ENCODE measurements around the gene EMX2.

The EMX2 gene

GRCh38 chr10:117544711-117545140, 2.2 kb downstream of the EMX2 start:
- DNase-seq (ENCODE audit: low read depth) = no peak

DNA sequence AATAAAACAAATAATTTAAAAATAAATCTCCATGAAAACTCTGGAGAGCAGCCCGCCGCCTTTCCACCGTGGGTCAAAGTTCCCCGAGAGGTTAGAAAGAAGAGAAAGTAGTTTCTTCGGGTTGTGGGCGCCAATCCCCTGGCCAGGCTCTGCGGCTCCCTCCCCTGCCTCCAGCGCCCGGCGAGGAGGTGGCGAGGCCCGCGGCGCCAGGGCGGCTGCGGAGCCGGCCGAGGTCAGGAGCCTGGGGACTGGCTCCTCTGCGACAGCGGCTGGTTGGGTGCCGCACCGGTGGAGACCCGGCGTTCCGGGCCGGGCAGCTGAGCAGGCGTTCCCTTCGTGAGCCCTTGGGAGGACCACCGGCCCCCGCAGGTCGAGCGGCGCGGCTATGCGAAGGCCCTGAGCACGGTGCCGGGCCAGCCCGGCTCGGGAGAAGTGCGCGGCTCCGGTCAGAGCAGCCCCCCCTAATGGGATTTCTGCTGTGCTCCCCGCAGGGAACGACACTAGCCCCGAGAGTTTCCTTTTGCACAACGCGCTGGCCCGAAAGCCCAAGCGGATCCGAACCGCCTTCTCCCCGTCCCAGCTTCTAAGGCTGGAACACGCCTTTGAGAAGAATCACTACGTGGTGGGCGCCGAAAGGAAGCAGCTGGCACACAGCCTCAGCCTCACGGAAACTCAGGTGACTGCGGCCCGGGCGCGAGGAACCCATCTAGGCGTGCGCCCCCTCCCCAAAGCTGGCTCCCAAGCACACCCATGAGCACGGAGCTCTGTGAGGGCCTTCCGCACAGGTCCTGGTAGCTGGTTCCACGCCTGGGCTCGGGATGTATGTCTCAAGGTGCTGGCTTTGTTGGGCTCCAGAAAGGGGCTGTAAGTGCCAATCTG, 2.8 kb downstream of the EMX2 start:
- no peak for DNase-seq (ENCODE audit: low read depth)

DNA sequence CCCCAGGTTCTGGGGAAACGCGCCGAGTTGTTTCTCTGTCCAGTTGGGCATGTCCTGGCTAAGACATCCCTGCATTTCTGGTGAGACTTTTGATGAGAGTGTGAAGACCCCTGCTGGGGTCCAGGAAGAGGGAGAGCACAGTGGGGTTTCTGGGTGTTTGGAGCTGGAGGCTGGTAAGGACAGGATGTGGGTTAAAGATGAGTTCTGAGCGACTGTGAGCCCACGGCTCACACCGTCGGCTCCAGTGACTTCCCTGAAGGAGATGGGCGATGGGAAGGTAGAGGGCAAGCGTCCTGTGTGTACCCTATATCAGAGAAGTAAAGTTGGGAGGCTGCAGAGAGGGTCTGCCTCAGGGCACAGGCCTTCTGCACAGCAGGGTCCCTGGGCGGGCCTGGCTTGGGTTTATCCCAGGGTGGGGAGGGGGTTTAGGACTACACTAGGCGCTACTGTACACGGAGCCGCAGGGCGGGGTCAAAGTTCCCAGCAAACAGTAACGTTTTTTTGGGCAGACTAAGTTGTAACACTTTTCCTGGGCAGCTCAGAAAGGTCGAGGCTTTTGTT, 3.6 kb downstream of the EMX2 start:
- no peak for DNase-seq (ENCODE audit: low read depth)

DNA sequence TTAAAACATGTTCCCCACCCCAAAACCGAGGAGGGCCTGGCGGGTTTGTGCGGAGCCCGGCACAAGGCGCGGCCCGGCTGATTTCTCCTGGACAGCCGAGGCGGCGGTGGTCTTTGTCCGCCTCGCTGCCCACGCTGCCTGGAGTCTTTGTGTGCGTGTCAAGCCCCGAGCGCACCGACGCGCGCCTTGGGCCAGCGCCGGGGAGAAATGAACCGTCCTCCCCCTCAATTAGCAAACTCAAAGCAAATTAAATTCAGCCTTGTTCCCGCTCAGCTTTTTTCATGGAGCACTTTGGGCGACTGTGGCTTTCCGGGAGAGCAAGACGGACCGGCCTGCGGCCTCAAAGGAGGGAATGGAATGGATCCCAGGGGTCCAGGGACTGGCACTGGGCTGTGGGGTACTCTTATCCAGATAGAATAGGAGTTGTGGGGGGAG, 4.1 kb downstream of the EMX2 start:
- no peak for DNase-seq (ENCODE audit: low read depth)

- DNase-seq (ENCODE audit: low read depth) = no peak
These were observed 4.6 kb downstream of the EMX2 start for GRCh38 chr10:117547016-117547715.

DNA sequence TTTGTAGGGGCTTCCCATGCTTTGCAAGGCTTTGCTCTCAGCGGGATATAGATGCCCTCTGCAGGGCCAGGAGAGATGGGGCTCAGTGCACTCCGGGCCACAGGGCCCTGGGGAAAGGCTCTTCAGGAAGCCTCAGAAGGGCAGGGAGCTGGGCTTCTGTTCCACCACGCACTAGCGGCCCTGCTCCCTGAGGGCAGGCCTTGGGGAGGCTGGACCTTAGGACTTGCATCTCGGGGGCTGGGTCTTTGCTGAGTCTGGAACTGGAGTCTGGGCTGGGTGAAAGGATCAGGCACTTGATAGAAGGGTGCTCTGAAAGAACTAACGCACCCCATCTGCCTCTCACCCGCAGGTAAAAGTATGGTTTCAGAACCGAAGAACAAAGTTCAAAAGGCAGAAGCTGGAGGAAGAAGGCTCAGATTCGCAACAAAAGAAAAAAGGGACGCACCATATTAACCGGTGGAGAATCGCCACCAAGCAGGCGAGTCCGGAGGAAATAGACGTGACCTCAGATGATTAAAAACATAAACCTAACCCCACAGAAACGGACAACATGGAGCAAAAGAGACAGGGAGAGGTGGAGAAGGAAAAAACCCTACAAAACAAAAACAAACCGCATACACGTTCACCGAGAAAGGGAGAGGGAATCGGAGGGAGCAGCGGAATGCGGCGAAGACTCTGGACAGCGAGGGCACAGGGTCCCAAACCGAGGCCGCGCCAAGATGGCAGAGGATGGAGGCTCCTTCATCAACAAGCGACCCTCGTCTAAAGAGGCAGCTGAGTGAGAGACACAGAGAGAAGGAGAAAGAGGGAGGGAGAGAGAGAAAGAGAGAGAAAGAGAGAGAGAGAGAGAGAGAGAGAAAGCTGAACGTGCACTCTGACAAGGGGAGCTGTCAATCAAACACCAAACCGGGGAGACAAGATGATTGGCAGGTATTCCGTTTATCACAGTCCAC, 5.4 kb downstream of the EMX2 start:
- no peak for DNase-seq (ENCODE audit: low read depth)

GRCh38 chr10:117549100-117549585, 6.6 kb downstream of the EMX2 start:
- no peak for DNase-seq (ENCODE audit: low read depth)

GRCh38 chr10:117550076-117550475, 7.5 kb downstream of the EMX2 start:
- DNase-seq (ENCODE audit: low read depth) = no peak

DNA sequence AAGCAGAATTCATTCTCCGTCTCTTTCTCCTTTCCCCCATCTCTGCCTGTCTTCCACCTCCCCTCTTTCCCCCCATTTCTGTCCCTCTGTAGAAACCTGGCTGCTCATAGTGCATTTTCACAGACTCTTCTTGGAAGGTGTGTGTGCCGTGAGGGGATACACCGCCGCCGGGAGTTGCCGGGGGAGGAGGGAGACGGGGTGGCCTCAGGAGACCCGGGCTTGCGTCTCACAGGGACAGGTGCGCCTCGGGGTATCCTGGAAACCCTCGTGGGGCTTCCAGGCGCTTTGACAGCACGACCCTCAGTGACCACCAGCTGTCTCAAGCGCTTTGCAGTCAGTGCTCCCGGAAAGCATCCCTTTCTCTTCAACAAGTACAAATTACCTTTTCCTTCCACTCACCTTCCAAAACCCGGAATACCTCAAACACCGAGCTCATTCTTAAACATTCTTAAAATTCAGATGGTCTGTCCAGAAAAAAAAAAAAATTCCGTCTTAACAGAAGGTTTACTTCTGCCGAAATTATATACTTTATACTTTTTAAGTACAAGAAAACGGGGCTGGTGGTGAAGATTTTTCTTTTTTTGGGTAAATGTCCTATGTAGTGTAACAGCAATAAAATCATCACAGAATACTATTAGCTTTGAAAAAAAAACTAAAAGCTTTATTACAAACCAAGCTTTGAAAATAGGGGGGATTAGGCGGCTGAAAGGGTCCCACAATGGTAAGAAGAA, 8.2 kb downstream of the EMX2 start:
- DNase-seq (ENCODE audit: low read depth) = no peak

GRCh38 chr10:117551330-117552155, 9.0 kb downstream of the EMX2 start:
- DNase-seq (ENCODE audit: low read depth) = no peak

DNA sequence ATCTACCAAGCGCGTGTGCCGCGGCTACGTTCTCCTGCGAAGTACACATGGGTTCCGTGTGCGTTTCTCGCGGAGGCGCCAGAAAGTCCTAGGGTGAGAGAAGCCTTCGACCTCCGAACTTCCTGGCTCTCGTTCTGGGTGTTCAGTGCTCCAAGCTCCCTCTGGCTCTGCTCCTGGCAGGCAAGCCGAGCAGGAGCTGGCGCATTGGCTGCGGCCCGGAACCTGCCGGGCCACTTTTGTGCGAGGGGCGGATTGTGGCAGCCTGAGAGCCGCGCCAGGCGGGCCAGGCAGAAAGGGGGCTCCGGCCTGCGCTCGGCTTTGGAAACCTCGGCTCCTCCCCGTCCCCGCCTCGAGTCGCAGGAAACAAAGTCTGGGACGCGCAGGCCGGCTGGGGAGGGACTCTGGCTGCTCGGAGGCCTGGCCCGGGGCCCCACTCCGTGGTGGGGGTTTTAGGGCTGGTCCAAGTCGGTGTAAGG, 9.6 kb downstream of the EMX2 start:
- DNase-seq (ENCODE audit: low read depth) = no peak

DNA sequence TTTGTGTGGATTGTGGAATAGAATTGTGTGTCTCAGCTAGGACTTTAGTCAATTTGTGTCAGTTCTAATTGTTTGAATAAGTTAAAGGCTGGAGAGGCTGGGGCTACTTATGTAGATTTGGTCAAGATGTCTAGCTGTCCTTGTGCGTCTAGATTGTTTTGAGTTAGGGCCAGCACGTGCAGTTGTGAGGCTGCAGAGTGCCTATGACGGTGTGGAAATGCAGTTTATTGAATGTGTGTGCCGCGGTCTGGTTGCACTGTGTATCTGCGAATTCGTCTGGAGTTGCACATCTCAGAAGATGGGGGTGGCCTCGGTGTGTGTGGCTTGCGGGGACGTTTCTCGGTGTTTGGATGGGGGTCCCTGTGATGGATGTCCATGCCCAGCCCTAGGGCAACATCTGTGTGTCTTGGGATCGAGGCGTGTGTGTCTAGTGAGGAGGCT, 10.2 kb downstream of the EMX2 start:
- DNase-seq (ENCODE audit: low read depth) = no peak

DNA sequence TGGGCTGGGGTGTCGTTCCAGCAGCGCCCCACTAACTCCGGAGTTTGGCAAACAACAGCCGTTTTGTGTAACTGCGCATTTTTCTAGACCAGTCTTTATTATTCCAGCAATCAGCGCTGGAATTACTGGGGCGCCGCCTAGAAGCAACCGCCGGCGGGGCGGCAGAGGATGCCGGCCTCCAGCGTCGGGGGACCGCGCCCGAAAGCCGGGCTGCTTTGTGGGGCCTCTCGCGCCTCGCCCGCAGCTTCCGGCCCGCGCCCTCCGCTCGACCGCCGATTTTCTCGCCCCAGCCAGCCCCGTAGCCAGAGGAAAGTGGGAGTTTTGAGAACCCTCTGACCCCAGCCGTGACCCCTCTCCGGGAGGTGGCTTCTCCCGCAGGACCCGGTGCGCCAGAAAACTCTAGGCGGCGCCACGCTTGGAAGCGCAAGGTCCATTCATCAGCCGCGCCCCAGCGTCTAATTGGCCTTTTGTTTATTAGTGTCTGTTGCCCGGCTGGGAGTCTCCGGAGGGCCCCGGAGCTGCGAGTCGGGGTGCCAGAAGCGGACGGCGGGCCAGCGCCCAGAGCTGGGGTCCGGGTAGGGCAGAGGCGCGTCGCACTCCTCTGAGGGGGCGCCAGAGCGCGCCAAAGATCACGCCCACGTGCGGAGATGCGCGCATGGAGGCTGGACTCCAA, 10.7 kb downstream of the EMX2 start:
- no peak for DNase-seq (ENCODE audit: low read depth)

- no peak for DNase-seq (ENCODE audit: low read depth)
These were observed 11.2 kb downstream of the EMX2 start for GRCh38 chr10:117553815-117554172.

GRCh38 chr10:117554241-117554814, 11.8 kb downstream of the EMX2 start:
- DNase-seq (ENCODE audit: low read depth) = no peak

DNA sequence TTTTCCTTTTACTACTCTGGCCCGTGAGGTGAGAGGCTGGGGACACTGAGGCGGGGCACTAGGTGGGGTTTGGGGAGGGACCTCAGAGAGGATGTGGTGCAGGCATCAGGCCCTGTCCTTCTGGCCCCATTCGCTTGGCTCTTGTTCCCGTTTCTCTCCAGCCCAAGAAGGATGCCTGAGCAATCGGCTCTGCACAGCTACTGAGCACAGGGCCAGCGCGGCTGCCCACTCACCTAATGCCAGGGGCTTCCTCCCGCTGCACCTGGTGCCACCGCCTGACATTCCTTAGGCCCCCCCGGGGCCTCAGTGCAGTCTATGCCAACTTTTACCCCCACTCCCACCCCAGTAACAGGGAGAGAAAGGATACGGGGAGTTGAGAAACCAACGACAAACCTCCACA, 12.5 kb downstream of the EMX2 start:
- no peak for DNase-seq (ENCODE audit: low read depth)

- no peak for DNase-seq (ENCODE audit: low read depth)
These were observed 13.3 kb downstream of the EMX2 start for GRCh38 chr10:117555863-117556262.

GRCh38 chr10:117556356-117556755, 13.8 kb downstream of the EMX2 start:
- no peak for DNase-seq (ENCODE audit: low read depth)

DNA sequence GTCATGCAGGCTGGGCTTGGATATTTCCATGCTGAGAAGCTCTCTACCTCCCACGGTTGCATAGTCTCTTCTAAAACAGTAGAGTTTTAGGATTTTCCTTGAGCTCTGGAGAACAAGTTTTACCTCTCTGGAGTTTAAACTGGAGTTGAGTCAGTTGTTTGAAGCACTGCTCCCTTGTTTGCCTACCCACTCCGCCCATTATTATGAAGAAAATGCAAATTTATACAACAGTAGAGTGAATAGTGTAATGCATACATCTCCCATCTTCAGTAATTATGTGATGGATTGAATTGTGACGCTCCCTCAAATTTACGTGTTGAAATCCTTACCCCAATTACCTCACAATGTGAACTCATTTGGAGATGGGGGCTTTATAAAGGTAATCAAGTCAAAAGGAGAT, 17.2 kb downstream of the EMX2 start:
- DNase-seq (ENCODE audit: low read depth) = no peak
